SK-N-SH treated with all-trans-retinoic acid at 6 μM for 48 hours (cell line): ENCODE data around the gene TMEM135.

ENCODE experiments used
- ATAC-seq: fragments of 200-7000 bp; cut with Tn5 transposase; 3 replicates; pipeline ENCODE4 v1.9.1; 2020; ENCODE audit warnings: mild to moderate bottlenecking, moderate library complexity
- ARNTL ChIP-seq: fragments of 450-650 bp; formaldehyde crosslinking; IDR thresholded peaks from 2 replicates; pipeline ENCODE4 v1.5.0; 2020; ENCODE audit warnings: low read depth, mild to moderate bottlenecking, moderate library complexity, borderline replicate concordance
- BACH2 ChIP-seq: fragments of 250-450 bp; sonication (Bioruptor Pico); IDR thresholded peaks from 2 replicates; pipeline ENCODE4 v1.9.0; 2021; ENCODE audit warnings: mild to moderate bottlenecking, borderline replicate concordance
- CSDC2 ChIP-seq: fragments of 250-450 bp; sonication (Bioruptor Pico); IDR thresholded peaks from 2 replicates; pipeline ENCODE4 v1.5.0; 2020; ENCODE audit warnings: mild to moderate bottlenecking, moderate library complexity
- ESRRG ChIP-seq: fragments of 250-450 bp; sonication (Bioruptor Pico); IDR thresholded peaks from 2 replicates; pipeline ENCODE4 v1.6.1; 2021; ENCODE audit warnings: mild to moderate bottlenecking
- GLIS3 ChIP-seq: fragments of 250-450 bp; sonication (Bioruptor Pico); IDR thresholded peaks from 2 replicates; pipeline ENCODE4 v1.5.0; 2020; ENCODE audit warnings: mild to moderate bottlenecking, moderate library complexity
- ISL1 ChIP-seq: fragments of 250-450 bp; sonication (Bioruptor Pico); IDR thresholded peaks from 2 replicates; pipeline ENCODE4 v2.1.2; 2022; ENCODE audit warnings: mild to moderate bottlenecking, moderate library complexity
- OSR1 ChIP-seq: fragments of 250-450 bp; sonication (Bioruptor Pico); IDR thresholded peaks from 2 replicates; pipeline ENCODE4 v1.8.0; 2022; ENCODE audit warnings: moderate library complexity, mild to moderate bottlenecking, inconsistent platforms
- PATZ1 ChIP-seq: fragments of 250-450 bp; sonication (Bioruptor Pico); IDR thresholded peaks from 2 replicates; pipeline ENCODE4 v1.8.0; 2020; ENCODE audit warnings: mild to moderate bottlenecking, moderate library complexity, borderline replicate concordance
- PPARA ChIP-seq: fragments of 250-450 bp; sonication (Bioruptor Pico); IDR thresholded peaks from 2 replicates; pipeline ENCODE4 v1.5.0; 2020; ENCODE audit warnings: mild to moderate bottlenecking, borderline replicate concordance
- RARB ChIP-seq: fragments of 250-450 bp; sonication (Bioruptor Pico); IDR thresholded peaks from 2 replicates; pipeline ENCODE4 v1.8.0; 2021; ENCODE audit warnings: mild to moderate bottlenecking, moderate library complexity
- SNAI2 ChIP-seq: fragments of 250-450 bp; sonication (Bioruptor Pico); IDR thresholded peaks from 2 replicates; pipeline ENCODE4 v1.5.0; 2020; ENCODE audit warnings: mild to moderate bottlenecking, moderate library complexity
- TCF4 ChIP-seq: fragments of 250-450 bp; sonication (Bioruptor Pico); IDR thresholded peaks from 2 replicates; pipeline ENCODE4 v1.8.0; 2021; ENCODE audit warnings: mild to moderate bottlenecking, moderate library complexity, borderline replicate concordance
- TOX ChIP-seq: fragments of 250-450 bp; sonication (Bioruptor Pico); IDR thresholded peaks from 2 replicates; pipeline ENCODE4 v1.8.0; 2021; ENCODE audit warnings: mild to moderate bottlenecking, moderate library complexity, borderline replicate concordance
- TSHZ2 ChIP-seq: fragments of 250-450 bp; sonication (Bioruptor Pico); IDR thresholded peaks from 2 replicates; pipeline ENCODE4 v1.5.0; 2020; ENCODE audit warnings: mild to moderate bottlenecking, moderate library complexity
- ZFP3 ChIP-seq: fragments of 250-450 bp; sonication (Bioruptor Pico); IDR thresholded peaks from 2 replicates; pipeline ENCODE4 v1.5.0; 2020; ENCODE audit warnings: mild to moderate bottlenecking, moderate library complexity
- ZNF565 ChIP-seq: fragments of 450-650 bp; formaldehyde crosslinking; conservative IDR thresholded peaks from 2 replicates; pipeline ENCODE4 v1.5.0; 2020; ENCODE audit warnings: low read depth, mild to moderate bottlenecking, moderate library complexity
- ZNF70 ChIP-seq: fragments of 450-650 bp; formaldehyde crosslinking; IDR thresholded peaks from 2 replicates; pipeline ENCODE4 v1.5.0; 2020; ENCODE audit warnings: mild to moderate bottlenecking, moderate library complexity
- ZNF8 ChIP-seq: fragments of 450-650 bp; formaldehyde crosslinking; IDR thresholded peaks from 2 replicates; pipeline ENCODE4 v1.5.0; 2020; ENCODE audit warnings: mild to moderate bottlenecking, moderate library complexity
- TF ChIP-seq, protein P1 (sequence below): fragments of 250-450 bp; sonication (Bioruptor Pico); IDR thresholded peaks from 2 replicates; pipeline ENCODE4 v1.5.1; 2020; ENCODE audit warnings: low read depth, mild to moderate bottlenecking, moderate library complexity
- TF ChIP-seq, protein P2 (sequence below): fragments of 250-450 bp; sonication (Bioruptor Pico); IDR thresholded peaks from 2 replicates; pipeline ENCODE4 v1.8.0; 2021; ENCODE audit warnings: low read depth, mild to moderate bottlenecking, moderate library complexity, borderline replicate concordance

TMEM135 gene

DNA sequence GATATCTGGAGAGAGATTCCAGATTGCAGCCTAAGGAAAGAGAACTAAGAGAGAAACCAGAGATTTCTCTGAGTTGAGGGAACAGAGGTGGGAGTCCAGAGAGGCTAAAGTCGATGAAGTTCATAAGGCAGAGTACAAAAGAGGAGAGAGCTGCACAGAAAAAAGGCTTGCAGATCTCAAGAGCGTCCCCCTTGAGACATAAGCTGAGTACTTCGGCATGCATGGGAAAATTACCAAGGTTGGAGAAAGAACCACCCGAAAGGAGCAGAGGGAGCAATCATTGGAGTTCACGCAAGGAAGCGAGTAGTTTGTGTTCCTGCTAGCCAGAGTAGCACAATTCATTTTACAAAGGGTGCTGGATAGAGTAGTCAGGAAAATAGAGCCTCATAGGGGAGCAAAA lies 293.5 kb downstream of the TMEM135 start:
- TF ChIP-seq ISL1 (CRISPR knock-in tag) (no peak), BACH2 (CRISPR knock-in tag) (no peak), ZNF8 (CRISPR knock-in tag) (no peak), PATZ1 (CRISPR knock-in tag) (no peak), RARB (CRISPR knock-in tag) (no peak), TSHZ2 (CRISPR knock-in tag) (no peak)
- TF ChIP-seq, protein P1, sequence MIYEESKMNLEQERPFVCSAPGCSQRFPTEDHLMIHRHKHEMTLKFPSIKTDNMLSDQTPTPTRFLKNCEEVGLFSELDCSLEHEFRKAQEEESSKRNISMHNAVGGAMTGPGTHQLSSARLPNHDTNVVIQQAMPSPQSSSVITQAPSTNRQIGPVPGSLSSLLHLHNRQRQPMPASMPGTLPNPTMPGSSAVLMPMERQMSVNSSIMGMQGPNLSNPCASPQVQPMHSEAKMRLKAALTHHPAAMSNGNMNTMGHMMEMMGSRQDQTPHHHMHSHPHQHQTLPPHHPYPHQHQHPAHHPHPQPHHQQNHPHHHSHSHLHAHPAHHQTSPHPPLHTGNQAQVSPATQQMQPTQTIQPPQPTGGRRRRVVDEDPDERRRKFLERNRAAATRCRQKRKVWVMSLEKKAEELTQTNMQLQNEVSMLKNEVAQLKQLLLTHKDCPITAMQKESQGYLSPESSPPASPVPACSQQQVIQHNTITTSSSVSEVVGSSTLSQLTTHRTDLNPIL (CRISPR knock-in tag) = no peak
- TF ChIP-seq, protein P2, sequence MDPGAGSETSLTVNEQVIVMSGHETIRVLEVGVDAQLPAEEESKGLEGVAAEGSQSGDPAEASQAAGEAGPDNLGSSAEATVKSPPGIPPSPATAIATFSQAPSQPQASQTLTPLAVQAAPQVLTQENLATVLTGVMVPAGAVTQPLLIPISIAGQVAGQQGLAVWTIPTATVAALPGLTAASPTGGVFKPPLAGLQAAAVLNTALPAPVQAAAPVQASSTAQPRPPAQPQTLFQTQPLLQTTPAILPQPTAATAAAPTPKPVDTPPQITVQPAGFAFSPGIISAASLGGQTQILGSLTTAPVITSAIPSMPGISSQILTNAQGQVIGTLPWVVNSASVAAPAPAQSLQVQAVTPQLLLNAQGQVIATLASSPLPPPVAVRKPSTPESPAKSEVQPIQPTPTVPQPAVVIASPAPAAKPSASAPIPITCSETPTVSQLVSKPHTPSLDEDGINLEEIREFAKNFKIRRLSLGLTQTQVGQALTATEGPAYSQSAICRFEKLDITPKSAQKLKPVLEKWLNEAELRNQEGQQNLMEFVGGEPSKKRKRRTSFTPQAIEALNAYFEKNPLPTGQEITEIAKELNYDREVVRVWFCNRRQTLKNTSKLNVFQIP (CRISPR knock-in tag) = no peak
- TF ChIP-seq, all 23 proteins: peak for 0
- ATAC-seq = no peak

GRCh38 chr11:87338046-87338639 lies 300.4 kb downstream of the TMEM135 start:
- no peak for TF ChIP-seq ESRRG
- TF ChIP-seq ISL1 (CRISPR knock-in tag) = no peak
- no peak for TF ChIP-seq TCF4 (CRISPR knock-in tag)
- no peak for TF ChIP-seq SNAI2 (CRISPR knock-in tag)
- no peak for TF ChIP-seq CSDC2
- TF ChIP-seq, protein P1 (CRISPR knock-in tag) = no peak
- TF ChIP-seq ARNTL (CRISPR knock-in tag) = no peak
- TF ChIP-seq ZNF565 (CRISPR knock-in tag) = no peak
- TF ChIP-seq TSHZ2 (CRISPR knock-in tag) = no peak
- no peak for TF ChIP-seq TOX (CRISPR knock-in tag)
- TF ChIP-seq, protein P2 (CRISPR knock-in tag) = no peak
- TF ChIP-seq BACH2 (CRISPR knock-in tag) = no peak
- TF ChIP-seq OSR1 = no peak
- TF ChIP-seq ZNF70 (CRISPR knock-in tag) = no peak
- no peak for TF ChIP-seq PATZ1 (CRISPR knock-in tag)
- TF ChIP-seq PPARA (CRISPR knock-in tag) = no peak
- TF ChIP-seq ZFP3 (CRISPR knock-in tag) = no peak
- TF ChIP-seq ZNF8 (CRISPR knock-in tag) = no peak
- no peak for TF ChIP-seq RARB (CRISPR knock-in tag)
- TF ChIP-seq GLIS3 (CRISPR knock-in tag) = no peak
- ATAC-seq = no peak
